ENCODE measurements around the gene SEMA3A.

GRCh38 chr7:84228526-84228925, 33.9 kb upstream of the SEMA3A start:
- TF ChIP-seq CTCF (conservative IDR thresholded peaks at IDR 0.05 in 1 of 2, IDR thresholded peaks at IDR 0.05 in 1 of 2; ENCODE audit: low read depth in 1 of 2, low read length in 2 of 2) = no peak
- no peak for TF ChIP-seq EZH2 (IDR thresholded peaks at IDR 0.05; ENCODE audit: low read length, missing control alignments)
